H9 (cell line): ENCODE results near the gene IFNK. TPM values are rescaled to one million over a fixed set of nuclear protein-coding genes. Genes with fewer than 3 reads are reported as not detected.

Source experiments
- DNase-seq: peaks from one replicate; pipeline ENCODE4 v3.0.0-alpha.2; 2017
- H2AFZ ChIP-seq: one replicate; pipeline ENCODE4 v1.6.1; 2013; ENCODE audit warnings: mild to moderate bottlenecking, low read length, control low read depth, moderate library complexity
- H2AK5ac ChIP-seq: 2 replicates; pipeline ENCODE4 v1.6.1; 2013; ENCODE audit warnings: low read length, control low read depth, mixed read lengths; ENCODE audit not compliant: insufficient read length
- H2BK120ac ChIP-seq: one replicate; pipeline ENCODE4 v1.6.1; 2013; ENCODE audit warnings: low read depth, mild to moderate bottlenecking, low read length, control low read depth, inconsistent platforms; ENCODE audit not compliant: poor library complexity, severe bottlenecking
- H2BK12ac ChIP-seq: 2 replicates; pipeline ENCODE4 v1.6.1; 2013; ENCODE audit warnings: low read length, control low read depth, mixed read lengths, low read depth; ENCODE audit not compliant: insufficient read length
- H2BK15ac ChIP-seq: 2 replicates; pipeline ENCODE4 v1.6.1; 2013; ENCODE audit warnings: low read depth, low read length, control low read depth
- H2BK20ac ChIP-seq: one replicate; pipeline ENCODE4 v1.6.1; 2013; ENCODE audit warnings: low read depth, mild to moderate bottlenecking, low read length, control low read depth, inconsistent platforms; ENCODE audit not compliant: poor library complexity, severe bottlenecking
- H2BK5ac ChIP-seq: 2 replicates; pipeline ENCODE4 v1.6.1; 2013; ENCODE audit warnings: low read length, control low read depth, mixed read lengths; ENCODE audit not compliant: insufficient read length
- H3K14ac ChIP-seq: 2 replicates; pipeline ENCODE4 v1.6.1; 2013; ENCODE audit warnings: low read length, control low read depth; ENCODE audit not compliant: insufficient read depth
- H3K18ac ChIP-seq: 2 replicates; pipeline ENCODE4 v1.6.1; 2013; ENCODE audit warnings: low read depth, mild to moderate bottlenecking, mixed read lengths, low read length, control low read depth; ENCODE audit not compliant: insufficient read length
- H3K23ac ChIP-seq: 2 replicates; pipeline ENCODE4 v1.6.1; 2013; ENCODE audit warnings: low read length, control low read depth, mixed read lengths, low read depth; ENCODE audit not compliant: insufficient read length
- H3K23me2 ChIP-seq: 2 replicates; pipeline ENCODE4 v1.6.1; 2013; ENCODE audit warnings: low read depth, mild to moderate bottlenecking, mixed read lengths, low read length, control low read depth; ENCODE audit not compliant: insufficient read length, poor library complexity, severe bottlenecking
- H3K27ac ChIP-seq: 2 replicates; pipeline ENCODE4 v1.5.1; 2013; ENCODE audit warnings: low read length, control low read depth, mixed read lengths, low read depth; ENCODE audit not compliant: insufficient read length
- H3K27me3 ChIP-seq: 2 replicates; pipeline ENCODE4 v1.6.1; 2013; ENCODE audit warnings: low read length, control low read depth, inconsistent platforms; ENCODE audit not compliant: insufficient read depth
- H3K4ac ChIP-seq: 2 replicates; pipeline ENCODE4 v1.6.1; 2013; ENCODE audit warnings: low read depth, mild to moderate bottlenecking, control low read depth, inconsistent platforms, low read length, moderate library complexity
- H3K4me1 ChIP-seq: 2 replicates; pipeline ENCODE4 v1.6.1; 2013; ENCODE audit warnings: low read length, control low read depth, inconsistent platforms; ENCODE audit not compliant: insufficient read depth
- H3K4me2 ChIP-seq: 2 replicates; pipeline ENCODE4 v1.6.1; 2013; ENCODE audit warnings: low read length, control low read depth, mixed read lengths; ENCODE audit not compliant: insufficient read length, insufficient read depth
- H3K56ac ChIP-seq: 2 replicates; pipeline ENCODE4 v1.6.1; 2013; ENCODE audit warnings: low read depth, mild to moderate bottlenecking, mixed read lengths, low read length, control low read depth; ENCODE audit not compliant: insufficient read length
- H3K79me1 ChIP-seq: 2 replicates; pipeline ENCODE4 v1.6.1; 2013; ENCODE audit warnings: low read depth, mild to moderate bottlenecking, moderate library complexity, low read length, control low read depth, inconsistent platforms; ENCODE audit not compliant: insufficient read depth, poor library complexity, severe bottlenecking
- H3K79me2 ChIP-seq: 2 replicates; pipeline ENCODE4 v1.6.1; 2013; ENCODE audit warnings: low read length, control low read depth, inconsistent platforms; ENCODE audit not compliant: insufficient read depth
- H3K9ac ChIP-seq: 2 replicates; pipeline ENCODE4 v1.6.1; 2013; ENCODE audit warnings: low read length, control low read depth, mixed read lengths; ENCODE audit not compliant: insufficient read length; ENCODE audit errors: extremely low read depth
- H3K9me3 ChIP-seq: one replicate; pipeline ENCODE4 v1.6.1; 2013; ENCODE audit warnings: low read depth, low read length, inconsistent platforms; ENCODE audit not compliant: control insufficient read depth
- H3T11ph ChIP-seq: one replicate; pipeline ENCODE4 v1.6.1; 2013; ENCODE audit warnings: mild to moderate bottlenecking, low read length, control low read depth, inconsistent platforms
- H4K20me1 ChIP-seq: one replicate; pipeline ENCODE4 v1.6.1; 2013; ENCODE audit not compliant: control insufficient read depth, insufficient read length, insufficient read depth
- H4K5ac ChIP-seq: 2 replicates; pipeline ENCODE4 v1.6.1; 2013; ENCODE audit warnings: low read depth, mild to moderate bottlenecking, mixed read lengths, low read length, control low read depth; ENCODE audit not compliant: insufficient read length
- H4K8ac ChIP-seq: replicated peaks from 2 replicates; pipeline ENCODE4 v1.6.1; 2013; ENCODE audit warnings: low read length, control low read depth, mixed read lengths, low read depth; ENCODE audit not compliant: insufficient read length
- H4K91ac ChIP-seq: 2 replicates; pipeline ENCODE4 v1.6.1; 2013; ENCODE audit warnings: low read depth, mild to moderate bottlenecking, moderate library complexity, mixed read lengths, low read length, control low read depth; ENCODE audit not compliant: insufficient read length
- H3K27ac Mint-ChIP-seq, 3 experiments: 2 replicates in 2 of 3; 3 replicates in 1 of 3; pipeline ENCODE4 v1.8.0; 2020 to 2021; ENCODE audit warnings: mixed read lengths in 3 of 3, mild to moderate bottlenecking in 1 of 3, moderate library complexity in 1 of 3
- H3K27me3 Mint-ChIP-seq: 2 replicates; pipeline ENCODE4 v1.8.0; 2021; ENCODE audit warnings: low read depth, mild to moderate bottlenecking, moderate library complexity, mixed read lengths
- H3K36me3 Mint-ChIP-seq, 3 experiments: 2 replicates in 2 of 3; 3 replicates in 1 of 3; pipeline ENCODE4 v1.8.0; 2020 to 2021; ENCODE audit warnings: low read depth in 3 of 3, mixed read lengths in 3 of 3; ENCODE audit not compliant: insufficient read depth in 1 of 3
- H3K4me1 Mint-ChIP-seq, 2 experiments: 2 replicates each; pipeline ENCODE4 v1.8.0; 2020; ENCODE audit warnings: mixed read lengths in 2 of 2
- H3K4me3 Mint-ChIP-seq, 2 experiments: 2 replicates in 1 of 2; 3 replicates in 1 of 2; pipeline ENCODE4 v1.8.0; 2020 to 2021; ENCODE audit warnings: mild to moderate bottlenecking in 2 of 2, mixed read lengths in 2 of 2, moderate library complexity in 1 of 2
- H3K9me3 Mint-ChIP-seq, 2 experiments: 2 replicates in 1 of 2; 3 replicates in 1 of 2; pipeline ENCODE4 v1.8.0; 2020; ENCODE audit warnings: mild to moderate bottlenecking in 2 of 2, mixed read lengths in 2 of 2, moderate library complexity in 1 of 2
- CTCF ChIP-seq: fragments of 200-600 bp; sonication (generic); conservative IDR thresholded peaks from 3 replicates; pipeline ENCODE4 v1.8.0; 2021; ENCODE audit warnings: antibody characterized with exemption, mild to moderate bottlenecking
- WGBS: extraction: QIAGEN DNeasy Blood & Tissue Kit; methylation state at CpG from one replicate; pipeline ENCODE4 v1.1.7; 2013; ENCODE audit warnings: missing lambda C conversion rate, low lambda C conversion rate, mixed read lengths; ENCODE audit not compliant: insufficient read length; ENCODE audit errors: extremely low coverage; 5-methylcytosine and 5-hydroxymethylcytosine counted together
- total RNA-seq: library from RNA; stranded (reverse); gene quantifications from 2 replicates; pipeline ENCODE4 v1.2.1, GENCODE V29; 2021

IFNK gene
- total RNA-seq, 1 experiment from 2014 or later, result not detected

- no peak for DNase-seq
- no peak overlapping the region for H3K27ac Mint-ChIP-seq
- Histone ChIP-seq H3K79me1 (no peaks in the 10 kb centered on the region), H3K4ac (no peak overlapping the region), H3K9ac (no peak overlapping the region), H3K14ac (no peak overlapping the region), H2BK12ac (no peak overlapping the region), H4K91ac (no peak overlapping the region), H3K56ac (no peak overlapping the region), H4K20me1 (no peaks in the 10 kb centered on the region), H2BK5ac (no peak overlapping the region), H3K27ac (no peak overlapping the region), H4K8ac (no peak overlapping the region), H4K5ac (no peak overlapping the region), H2BK120ac (no peak overlapping the region), H3K27me3 (no peaks in the 10 kb centered on the region), H3K23ac (no peak overlapping the region), H3K23me2 (no peaks in the 10 kb centered on the region), H3K4me1 (peaks cover 3% of the 10 kb centered on the region; the same call in 1 of the 2 replicates), H2BK15ac (no peak overlapping the region), H3K79me2 (no peaks in the 10 kb centered on the region), H2AFZ (no peak overlapping the region), H3K18ac (no peak overlapping the region), H3T11ph (no peak overlapping the region), H2BK20ac (no peak overlapping the region), H3K9me3 (no peaks in the 10 kb centered on the region), H3K4me2 (no peak overlapping the region), H2AK5ac (no peak overlapping the region)
- H3K4me1 Mint-ChIP-seq, result peaks cover 12 to 23% of the 10 kb centered on the region in 2 experiments
- H3K36me3 Mint-ChIP-seq, result peaks cover 13 to 17% (median 14%) of the 10 kb centered on the region in 3 experiments
- WGBS, result no CpG with 5 or more reads among the region's 5 CpGs
- no peak for TF ChIP-seq CTCF
- H3K4me3 Mint-ChIP-seq, result no peak overlapping the region
- H3K9me3 Mint-ChIP-seq, result peaks cover 2 to 8% of the 10 kb centered on the region in 2 experiments; a peak in 2 of 5 replicates
- H3K27me3 Mint-ChIP-seq, result no peaks in the 10 kb centered on the region
Measured at GRCh38 chr9:27505744-27506161, 18.3 kb upstream of the IFNK start.
